Ascending aorta (tissue), 2 donors: ENCODE results near the gene R3HDM1. TPM values are rescaled to one million over a fixed set of nuclear protein-coding genes. Genes with fewer than 3 reads are reported as not detected.

ENCODE experiments used
- DNase-seq, 2 donors: peaks; one replicate each; pipeline ENCODE4 v3.0.0-alpha.2; 2019; ENCODE audit warnings: low spot score in 2 of 2
- H3K27ac ChIP-seq, 2 donors: fragments of 200-600 bp; sonication (generic); one replicate each; pipeline ENCODE4 v1.5.1; 2016 to 2017; ENCODE audit warnings: mild to moderate bottlenecking in 1 of 2
- H3K27me3 ChIP-seq: fragments of 200-600 bp; sonication (generic); one replicate; pipeline ENCODE4 v1.5.1; 2017
- H3K36me3 ChIP-seq, 2 donors: fragments of 200-600 bp; sonication (generic); one replicate each; pipeline ENCODE4 v1.5.1; 2016
- H3K4me1 ChIP-seq, 2 donors: fragments of 200-600 bp; sonication (generic); one replicate each; pipeline ENCODE4 v1.5.1; 2016 to 2017; ENCODE audit warnings: mild to moderate bottlenecking in 1 of 2
- H3K4me3 ChIP-seq, 2 donors: fragments of 200-600 bp; sonication (generic); one replicate each; pipeline ENCODE4 v1.5.1; 2016 to 2017; ENCODE audit warnings: mild to moderate bottlenecking in 1 of 2
- H3K9me3 ChIP-seq, 2 donors: fragments of 200-600 bp; sonication (generic); one replicate each; pipeline ENCODE4 v1.5.1; 2016
- CTCF ChIP-seq, 3 experiments: fragments of 200-600 bp in 2 of 3; fragments of 450-650 bp in 1 of 3; sonication (generic) in 2 of 3; IDR thresholded peaks; one replicate each; pipeline ENCODE4 v1.5.1; 2016 to 2019; ENCODE audit warnings: antibody characterized with exemption in 3 of 3, mild to moderate bottlenecking in 1 of 3, moderate library complexity in 1 of 3
- intact Hi-C: fragments of 100-400 bp; cut with DNase I; formaldehyde crosslinking; loops from one replicate; pipeline ENCODE4 v1.15.1; 2023
- total RNA-seq: library from RNA; depleted of rRNA; stranded (reverse); fragments of >200 nt; gene quantifications from one replicate; pipeline ENCODE4 v1.1.0, GENCODE V29; 2016

Gene R3HDM1
- total RNA-seq, 1 donor from 2014 or later, result 5.0 TPM

- DNase-seq, result no peak
- intact Hi-C loops, result no loop called here
- no peaks in the 10 kb centered on the region for H3K9me3 ChIP-seq
- no peak for TF ChIP-seq CTCF (IDR thresholded peaks at IDR 0.05)
- H3K4me1 ChIP-seq, result no peaks in the 10 kb centered on the region
- no peak overlapping the region for H3K27ac ChIP-seq
- H3K4me3 ChIP-seq, result no peak overlapping the region
- no peaks in the 10 kb centered on the region for H3K27me3 ChIP-seq
- peaks cover 3 to 25% of the 10 kb centered on the region in 2 donors for H3K36me3 ChIP-seq
Measured at GRCh38 chr2:135635212-135635835, 104.0 kb downstream of the R3HDM1 start.

DNA sequence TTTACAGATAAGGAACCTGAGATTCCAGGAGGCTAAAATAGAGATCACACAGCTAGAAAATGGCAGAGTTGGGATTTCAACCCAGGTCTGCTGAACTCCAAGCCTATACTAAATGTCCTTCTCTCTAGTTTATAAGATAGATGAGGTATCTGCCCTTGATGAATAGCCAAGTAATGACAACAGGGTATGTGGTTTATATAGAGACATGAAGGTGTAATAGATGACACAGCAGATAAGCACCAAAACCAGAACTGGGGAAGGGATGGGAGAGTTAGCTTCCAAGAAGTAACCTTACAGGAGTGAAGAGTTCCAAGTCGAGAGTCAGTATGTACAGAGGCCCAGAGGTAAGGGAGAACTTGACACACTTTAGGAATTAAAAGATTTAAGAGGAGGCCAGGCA is 105.7 kb downstream of the R3HDM1 start:
- H3K4me3 ChIP-seq, result no peak overlapping the region
- peaks cover 3 to 35% of the 10 kb centered on the region in 2 donors for H3K36me3 ChIP-seq
- no peak for TF ChIP-seq CTCF (IDR thresholded peaks at IDR 0.05)
- no peaks in the 10 kb centered on the region for H3K9me3 ChIP-seq
- H3K4me1 ChIP-seq, result no peaks in the 10 kb centered on the region
- DNase-seq, result no peak
- intact Hi-C loops, result no loop called here
- H3K27ac ChIP-seq, result no peak overlapping the region
- no peaks in the 10 kb centered on the region for H3K27me3 ChIP-seq

DNA sequence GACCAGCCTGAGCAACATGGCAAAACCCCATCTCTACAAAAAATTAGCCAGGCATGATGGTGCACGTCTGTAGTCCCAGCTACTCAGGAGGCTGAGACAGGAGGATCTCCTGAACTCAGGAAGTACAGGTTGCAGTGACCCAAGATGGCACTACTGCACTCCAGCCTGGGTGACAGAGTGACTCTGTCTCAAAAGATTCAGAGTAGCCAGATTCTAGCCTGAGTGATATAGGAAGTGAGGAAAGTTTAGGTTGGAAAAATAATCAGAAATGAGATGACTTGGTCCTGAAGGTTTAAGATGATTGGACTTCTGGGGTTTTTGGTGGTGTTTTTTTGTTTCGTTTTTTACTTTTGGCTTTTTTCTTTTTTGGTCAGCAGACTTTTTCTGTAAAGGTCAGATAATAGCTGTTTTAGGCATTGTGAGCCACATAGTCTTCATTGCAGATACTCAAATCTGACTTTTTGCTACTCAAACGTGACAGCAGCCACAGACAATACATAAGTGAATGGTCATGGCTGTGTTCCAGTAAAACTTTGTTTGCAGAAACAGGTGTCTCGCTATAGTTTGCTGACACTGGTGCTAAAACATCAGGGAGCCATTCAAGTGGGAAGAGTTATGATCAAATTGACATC is 106.3 kb downstream of the R3HDM1 start:
- no peaks in the 10 kb centered on the region for H3K4me1 ChIP-seq
- H3K36me3 ChIP-seq, result peaks cover 3 to 35% of the 10 kb centered on the region in 2 donors
- no peak for TF ChIP-seq CTCF (IDR thresholded peaks at IDR 0.05)
- H3K27ac ChIP-seq, result no peak overlapping the region
- DNase-seq, result no peak
- H3K4me3 ChIP-seq, result no peak overlapping the region
- H3K9me3 ChIP-seq, result no peaks in the 10 kb centered on the region
- intact Hi-C loops, result no loop called here
- H3K27me3 ChIP-seq, result no peaks in the 10 kb centered on the region

- Histone ChIP-seq H3K4me3 (no peak overlapping the region), H3K27ac (no peak overlapping the region), H3K36me3 (peaks cover 3 to 35% of the 10 kb centered on the region in 2 donors), H3K27me3 (no peaks in the 10 kb centered on the region), H3K9me3 (no peaks in the 10 kb centered on the region), H3K4me1 (no peaks in the 10 kb centered on the region)
- intact Hi-C loops, result no loop called here
- DNase-seq, result no peak
- no peak for TF ChIP-seq CTCF (IDR thresholded peaks at IDR 0.05)
Measured at GRCh38 chr2:135638825-135639224, 107.5 kb downstream of the R3HDM1 start.

DNA sequence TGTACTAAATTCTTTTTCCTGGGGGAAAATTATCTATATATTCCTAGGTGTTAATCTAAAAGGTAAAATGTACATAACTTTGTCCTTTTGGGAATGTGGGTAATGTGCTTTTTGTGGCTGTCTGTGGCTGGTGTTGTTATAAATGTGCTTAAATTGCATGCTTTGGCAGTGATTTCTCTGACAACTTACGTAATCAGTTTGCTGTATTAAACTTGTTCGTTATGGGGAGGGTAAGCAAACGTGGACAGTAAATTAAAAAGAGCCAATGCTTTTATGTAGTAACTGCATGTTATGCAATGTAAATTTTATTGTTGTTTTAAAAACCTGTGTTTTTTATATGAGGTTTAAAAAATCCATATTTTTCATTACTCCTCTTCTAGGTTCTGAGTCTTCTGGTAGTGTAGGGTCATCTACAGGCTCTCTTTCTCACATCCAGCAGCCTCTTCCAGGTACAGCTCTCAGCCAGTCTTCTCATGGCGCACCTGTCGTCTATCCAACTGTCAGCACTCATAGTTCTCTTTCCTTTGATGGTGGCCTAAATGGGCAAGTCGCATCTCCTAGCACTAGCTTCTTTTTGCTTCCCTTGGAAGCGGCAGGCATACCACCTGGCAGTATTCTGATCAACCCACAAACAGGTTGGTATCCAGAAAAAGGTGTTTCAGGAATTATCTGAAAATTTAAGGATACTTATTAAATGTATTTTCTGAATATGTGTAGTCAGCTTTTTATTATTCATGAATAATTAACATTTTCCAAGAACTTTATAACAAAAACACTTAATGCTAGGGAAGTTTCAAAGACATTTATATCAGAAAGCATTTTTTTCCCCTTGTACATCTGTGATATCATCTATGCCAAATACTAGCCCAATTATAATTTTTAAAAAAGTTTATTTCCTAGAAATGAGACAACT is 110.1 kb downstream of the R3HDM1 start:
- peaks cover 8 to 47% of the 10 kb centered on the region in 2 donors for H3K36me3 ChIP-seq
- no peaks in the 10 kb centered on the region for H3K4me1 ChIP-seq
- TF ChIP-seq CTCF (IDR thresholded peaks at IDR 0.05), result no peak
- H3K4me3 ChIP-seq, result no peak overlapping the region
- DNase-seq, result no peak
- H3K27me3 ChIP-seq, result no peaks in the 10 kb centered on the region
- no peaks in the 10 kb centered on the region for H3K9me3 ChIP-seq
- no peak overlapping the region for H3K27ac ChIP-seq
- intact Hi-C loops, result no loop called here
